Ascending aorta (tissue), 2 donors: ENCODE data around the gene TTC16. TPM values are rescaled to one million over a fixed set of nuclear protein-coding genes. Genes with fewer than 3 reads are reported as not detected.
"Not testable (repeated sequence)": the region's sequence is repeated elsewhere in the genome, so short reads cannot be mapped to it uniquely, and the experiment has no call there.

ENCODE experiments used
- DNase-seq, 2 donors: peaks; one replicate each; pipeline ENCODE4 v3.0.0-alpha.2; 2019; ENCODE audit warnings: low spot score in 2 of 2
- H3K27ac ChIP-seq, 2 donors: fragments of 200-600 bp; sonication (generic); one replicate each; pipeline ENCODE4 v1.5.1; 2016 to 2017; ENCODE audit warnings: mild to moderate bottlenecking in 1 of 2
- H3K27me3 ChIP-seq: fragments of 200-600 bp; sonication (generic); one replicate; pipeline ENCODE4 v1.5.1; 2017
- H3K36me3 ChIP-seq, 2 donors: fragments of 200-600 bp; sonication (generic); one replicate each; pipeline ENCODE4 v1.5.1; 2016
- H3K4me1 ChIP-seq, 2 donors: fragments of 200-600 bp; sonication (generic); one replicate each; pipeline ENCODE4 v1.5.1; 2016 to 2017; ENCODE audit warnings: mild to moderate bottlenecking in 1 of 2
- H3K4me3 ChIP-seq, 2 donors: fragments of 200-600 bp; sonication (generic); one replicate each; pipeline ENCODE4 v1.5.1; 2016 to 2017; ENCODE audit warnings: mild to moderate bottlenecking in 1 of 2
- H3K9me3 ChIP-seq, 2 donors: fragments of 200-600 bp; sonication (generic); one replicate each; pipeline ENCODE4 v1.5.1; 2016
- intact Hi-C: fragments of 100-400 bp; cut with DNase I; formaldehyde crosslinking; loops from one replicate; pipeline ENCODE4 v1.15.1; 2023
- total RNA-seq: library from RNA; depleted of rRNA; stranded (reverse); fragments of >200 nt; gene quantifications from one replicate; pipeline ENCODE4 v1.1.0, GENCODE V29; 2016
- TF ChIP-seq, protein P1 (sequence below), 3 experiments: fragments of 200-600 bp in 2 of 3; fragments of 450-650 bp in 1 of 3; sonication (generic) in 2 of 3; IDR thresholded peaks; one replicate each; pipeline ENCODE4 v1.5.1; 2016 to 2019; ENCODE audit warnings: antibody characterized with exemption in 3 of 3, mild to moderate bottlenecking in 1 of 3, moderate library complexity in 1 of 3

TTC16 gene
- total RNA-seq, 1 donor from 2014 or later: not detected

DNA sequence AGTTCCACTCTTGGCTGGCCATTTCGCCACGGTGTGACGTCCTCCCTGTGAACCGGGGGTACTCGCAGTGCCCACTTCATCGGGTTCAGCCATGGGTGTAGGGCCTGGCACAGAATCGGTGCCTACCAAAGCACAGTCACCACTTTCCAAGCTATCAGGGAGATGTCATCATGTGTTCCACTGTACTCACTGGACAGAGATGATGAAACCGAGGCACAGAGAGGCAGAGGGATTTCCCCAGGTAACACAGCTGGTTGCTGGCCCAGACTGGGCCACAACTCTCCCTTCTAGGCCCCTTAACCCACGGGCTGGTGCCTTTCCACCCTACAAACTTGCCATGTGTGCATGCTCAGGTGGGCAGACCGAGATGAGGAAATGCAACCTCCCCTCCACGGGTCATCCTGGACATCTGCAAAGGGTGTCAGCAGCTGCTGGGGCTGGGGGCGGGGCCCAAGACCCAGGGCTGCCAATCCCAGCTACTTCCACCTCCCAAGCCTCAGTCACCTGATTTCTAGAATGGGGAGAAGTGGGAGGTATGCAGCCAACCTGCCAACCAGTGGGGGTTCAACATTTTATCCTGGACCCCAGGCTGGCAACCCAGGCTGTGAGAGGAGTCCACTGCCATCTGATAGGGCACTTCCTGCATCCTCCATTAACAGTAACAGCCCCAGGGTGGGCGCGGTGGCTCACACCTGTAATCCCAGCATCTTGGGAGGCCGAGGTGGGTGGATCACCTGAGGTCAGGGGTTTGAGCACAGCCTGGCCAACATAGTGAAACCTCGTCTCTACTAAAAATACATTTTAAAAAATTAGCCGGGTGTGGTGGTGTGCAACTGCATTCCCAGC lies 63.5 kb downstream of the TTC16 start:
- DNase-seq: no peak

DNA sequence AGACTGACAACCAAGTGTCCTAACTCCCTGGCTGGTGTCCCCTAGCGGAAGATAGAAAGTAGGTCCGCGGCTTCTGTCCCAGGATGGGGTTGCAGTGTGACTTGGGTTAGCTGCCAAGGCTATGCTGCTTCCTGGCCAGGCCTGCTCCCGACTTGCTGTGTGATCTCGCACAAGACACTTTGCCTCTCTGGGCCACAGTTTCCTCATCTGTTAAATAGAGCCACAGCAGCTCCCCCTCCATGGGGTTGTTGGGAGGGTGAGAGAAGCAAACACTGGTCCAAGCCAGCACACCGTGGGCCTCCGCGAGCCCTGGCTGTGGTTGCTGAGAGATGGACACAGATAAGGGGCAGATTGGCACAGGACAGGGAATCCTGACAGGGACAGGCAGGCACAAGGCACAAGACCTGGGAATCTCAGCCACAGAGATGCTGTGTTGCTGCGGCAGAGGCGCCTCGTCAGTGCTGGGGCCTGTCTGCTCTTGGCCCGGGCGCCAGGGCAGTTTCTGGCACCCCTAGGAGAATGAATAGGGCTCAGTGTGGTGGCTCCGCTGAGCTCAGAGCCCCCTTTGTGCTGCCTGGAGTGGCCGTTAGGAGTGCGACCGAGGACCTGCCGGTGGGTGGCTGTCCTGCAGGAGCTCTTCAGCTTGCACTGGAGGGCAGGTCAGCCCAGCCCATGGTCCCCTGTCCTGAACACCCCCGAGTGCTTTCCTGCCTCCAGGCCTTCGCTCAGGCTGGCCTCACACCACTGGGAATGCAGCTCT lies 64.4 kb downstream of the TTC16 start:
- H3K27me3 ChIP-seq: no peaks in the 10 kb centered on the region
- DNase-seq: no peak
- no peaks in the 10 kb centered on the region for H3K9me3 ChIP-seq
- intact Hi-C loops: no loop called here
- TF ChIP-seq, protein P1, sequence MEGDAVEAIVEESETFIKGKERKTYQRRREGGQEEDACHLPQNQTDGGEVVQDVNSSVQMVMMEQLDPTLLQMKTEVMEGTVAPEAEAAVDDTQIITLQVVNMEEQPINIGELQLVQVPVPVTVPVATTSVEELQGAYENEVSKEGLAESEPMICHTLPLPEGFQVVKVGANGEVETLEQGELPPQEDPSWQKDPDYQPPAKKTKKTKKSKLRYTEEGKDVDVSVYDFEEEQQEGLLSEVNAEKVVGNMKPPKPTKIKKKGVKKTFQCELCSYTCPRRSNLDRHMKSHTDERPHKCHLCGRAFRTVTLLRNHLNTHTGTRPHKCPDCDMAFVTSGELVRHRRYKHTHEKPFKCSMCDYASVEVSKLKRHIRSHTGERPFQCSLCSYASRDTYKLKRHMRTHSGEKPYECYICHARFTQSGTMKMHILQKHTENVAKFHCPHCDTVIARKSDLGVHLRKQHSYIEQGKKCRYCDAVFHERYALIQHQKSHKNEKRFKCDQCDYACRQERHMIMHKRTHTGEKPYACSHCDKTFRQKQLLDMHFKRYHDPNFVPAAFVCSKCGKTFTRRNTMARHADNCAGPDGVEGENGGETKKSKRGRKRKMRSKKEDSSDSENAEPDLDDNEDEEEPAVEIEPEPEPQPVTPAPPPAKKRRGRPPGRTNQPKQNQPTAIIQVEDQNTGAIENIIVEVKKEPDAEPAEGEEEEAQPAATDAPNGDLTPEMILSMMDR (IDR thresholded peaks at IDR 0.05): no peak
- no peak overlapping the region for H3K27ac ChIP-seq
- H3K4me3 ChIP-seq: no peak overlapping the region
- no peaks in the 10 kb centered on the region for H3K36me3 ChIP-seq
- H3K4me1 ChIP-seq: peaks cover 3% of the 10 kb centered on the region in 2 donors

More for the DNA sequence above, 63.5 kb downstream of the TTC16 start:
- Histone ChIP-seq H3K27me3 (no peaks in the 10 kb centered on the region), H3K9me3 (no peaks in the 10 kb centered on the region), H3K27ac (no peak overlapping the region), H3K36me3 (no peaks in the 10 kb centered on the region), H3K4me1 (no peaks in the 10 kb centered on the region), H3K4me3 (no peak overlapping the region)
- intact Hi-C loops: no loop called here
- TF ChIP-seq, protein P1 (IDR thresholded peaks at IDR 0.05): no peak

DNA sequence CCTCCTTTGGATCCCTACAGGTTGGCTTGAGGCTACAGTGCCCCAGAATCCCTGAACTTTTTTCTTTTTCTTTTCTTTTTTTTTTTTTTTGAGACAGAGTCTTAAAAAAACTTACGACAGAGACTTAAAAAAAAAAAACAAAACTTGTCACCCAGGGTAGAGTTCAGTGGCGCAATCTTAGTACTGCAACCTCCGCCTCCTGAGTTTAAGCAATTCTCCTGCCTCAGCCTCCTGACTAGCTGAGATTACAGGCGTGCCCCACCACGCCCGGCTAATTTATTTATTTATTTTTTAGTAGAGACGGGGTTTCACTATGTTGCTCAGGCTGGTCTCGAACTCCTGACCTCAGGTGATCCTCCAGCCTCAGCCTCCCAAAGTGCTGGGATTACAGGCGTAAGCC lies 65.0 kb downstream of the TTC16 start:
- H3K4me3 ChIP-seq, H3K27ac ChIP-seq, H3K4me1 ChIP-seq, H3K27me3 ChIP-seq, intact Hi-C loops, DNase-seq, H3K36me3 ChIP-seq, H3K9me3 ChIP-seq: not testable (repeated sequence)

Other genes with a start within 250 kb of the TTC16 start
- 29.3 TPM for gene STXBP1, start 103.8 kb upstream of the TTC16 start, total RNA-seq
- not detected for gene CFAP157, start 9.1 kb upstream of the TTC16 start, total RNA-seq
- gene PTRH1, start 416 bp upstream of the TTC16 start, total RNA-seq: 5.4 TPM
- gene TOR2A, start 19.2 kb downstream of the TTC16 start, total RNA-seq: not detected
- gene SH2D3C, start 62.6 kb downstream of the TTC16 start, total RNA-seq: 49.5 TPM
- 470 TPM for gene CDK9, start 70.0 kb downstream of the TTC16 start, total RNA-seq
- gene FPGS, start 86.8 kb downstream of the TTC16 start, total RNA-seq: 286 TPM
- gene ENG, start 138.6 kb downstream of the TTC16 start, total RNA-seq: 675 TPM
- gene AK1, start 161.6 kb downstream of the TTC16 start, total RNA-seq: 64.5 TPM
- gene ST6GALNAC6, start 183.5 kb downstream of the TTC16 start, total RNA-seq: 172 TPM
- gene ST6GALNAC4, start 201.0 kb downstream of the TTC16 start, total RNA-seq: 134 TPM
- gene PIP5KL1, start 214.7 kb downstream of the TTC16 start, total RNA-seq: not detected
- gene DPM2, start 221.8 kb downstream of the TTC16 start, total RNA-seq: 18.2 TPM